NOMO-1 treated with dmso at 0.1 percent for 144 hours (cell line): ENCODE data around the gene HDGFL1.

Experiments
- DNase-seq: peaks from one replicate; lab custom pipeline; 2025; ENCODE audit not compliant: unreplicated experiment; lab: John Stamatoyannopoulos, UW

Gene HDGFL1

DNA sequence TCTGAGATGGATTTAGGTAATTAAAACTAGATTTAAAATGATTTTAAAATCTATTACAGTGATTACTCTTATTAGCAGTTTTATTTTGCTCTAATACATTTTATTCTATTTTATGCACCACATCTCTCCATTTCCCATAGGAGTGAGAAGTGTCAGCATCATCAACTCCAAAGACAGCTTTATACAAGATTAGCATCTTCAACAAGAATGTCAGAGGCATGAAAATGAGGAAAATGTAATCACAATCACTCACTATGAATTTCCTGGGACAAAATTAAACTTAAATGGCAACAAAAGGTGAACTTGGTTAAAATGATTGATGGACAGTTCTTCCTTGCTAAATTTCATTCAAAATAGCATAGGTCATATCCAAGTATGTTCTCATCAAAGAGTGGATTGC, 19.8 kb downstream of the HDGFL1 start:
- DNase-seq: no peak

DNA sequence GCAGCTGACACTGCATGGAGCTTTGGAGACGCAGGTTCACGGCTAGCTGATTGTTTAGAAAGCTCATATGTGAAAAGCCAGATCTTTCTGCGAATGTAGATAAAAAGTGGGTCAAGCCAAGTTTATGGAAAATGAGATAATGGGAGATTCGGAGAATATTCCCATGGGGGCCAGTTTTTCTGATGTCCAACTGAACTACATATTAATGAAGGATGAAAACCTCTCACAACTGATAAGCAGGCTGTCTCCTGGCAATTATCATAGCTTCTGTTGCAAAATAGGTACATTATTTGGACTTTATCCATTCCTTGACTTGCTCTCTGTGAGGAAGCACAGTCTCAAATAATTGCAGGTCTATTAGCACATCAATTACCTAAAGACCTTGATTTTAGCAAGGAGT, 21.1 kb downstream of the HDGFL1 start:
- no peak for DNase-seq

DNA sequence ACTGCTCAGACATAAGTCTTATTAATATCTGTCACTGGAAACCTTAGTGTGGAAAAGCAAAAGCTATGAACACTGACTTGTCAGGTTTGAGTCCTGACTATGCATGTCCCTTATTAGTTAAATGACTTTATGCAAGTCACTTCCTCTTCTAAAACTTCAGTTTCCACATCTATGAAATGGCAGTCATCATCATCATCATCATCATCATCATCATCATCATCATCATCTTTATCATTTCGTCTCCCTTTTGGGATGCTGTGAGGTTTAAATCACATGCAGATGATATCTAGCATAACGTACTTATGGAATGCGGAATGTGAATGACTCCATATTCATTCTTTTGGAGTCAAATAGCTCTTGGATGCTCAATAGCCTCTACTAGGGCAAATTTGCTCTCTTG, 24.5 kb downstream of the HDGFL1 start:
- DNase-seq: no peak

DNA sequence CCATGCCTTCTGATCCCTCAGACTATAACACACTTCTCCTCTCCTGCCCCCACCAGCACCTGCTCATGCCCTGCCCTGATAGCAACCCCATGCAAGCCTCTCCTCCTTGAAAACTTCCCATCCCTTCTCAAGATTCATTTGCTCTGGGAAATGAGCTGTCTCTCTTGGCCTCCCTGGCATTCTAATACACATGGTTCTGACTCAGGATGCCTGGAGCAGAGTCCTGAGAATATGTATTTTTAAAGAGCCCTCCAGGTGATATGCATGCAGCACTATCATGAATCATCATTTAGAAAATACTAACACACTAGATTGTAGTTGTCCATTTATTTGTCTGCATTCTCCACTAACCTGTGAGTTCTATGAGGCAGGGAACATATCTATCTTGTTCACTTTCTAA, 26.6 kb downstream of the HDGFL1 start:
- DNase-seq: no peak

DNA sequence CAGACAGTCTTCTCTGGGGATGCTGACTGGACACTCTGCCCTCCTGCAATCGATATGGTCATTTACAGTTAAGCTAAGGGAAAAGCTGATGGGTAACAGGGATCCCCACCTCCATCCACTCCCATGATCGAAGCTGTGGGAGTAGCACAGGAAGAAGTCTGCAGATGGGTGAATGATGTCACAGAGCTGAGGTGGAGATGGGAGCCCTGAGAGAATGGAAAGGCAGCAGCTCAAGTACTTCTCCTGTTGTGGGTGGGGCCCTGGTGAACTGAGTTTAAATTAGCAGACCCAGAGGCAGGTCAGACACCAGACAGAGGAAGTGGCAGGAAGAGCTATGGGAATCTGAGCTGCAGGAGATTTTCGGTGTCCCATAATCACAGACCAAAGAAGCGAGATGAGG, 29.0 kb downstream of the HDGFL1 start:
- DNase-seq: no peak

DNA sequence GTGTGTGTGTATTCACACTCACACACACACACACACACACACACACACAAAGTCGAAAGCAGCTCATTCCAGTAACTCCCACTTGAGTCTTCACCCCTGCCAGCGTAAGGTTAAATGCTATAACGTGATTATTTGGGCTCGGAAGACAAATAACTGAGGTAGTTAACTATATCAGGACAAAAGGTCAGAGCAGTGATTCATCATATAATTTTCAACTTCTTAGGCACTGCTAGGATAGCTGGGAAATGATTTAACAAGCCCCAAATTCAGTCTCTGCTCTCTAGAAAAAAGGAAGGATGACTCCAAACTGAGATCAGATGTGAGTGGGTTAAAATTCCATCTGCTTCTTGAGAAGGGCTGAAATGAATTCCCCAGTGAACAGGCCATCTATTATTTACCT, 30.7 kb downstream of the HDGFL1 start:
- no peak for DNase-seq

DNA sequence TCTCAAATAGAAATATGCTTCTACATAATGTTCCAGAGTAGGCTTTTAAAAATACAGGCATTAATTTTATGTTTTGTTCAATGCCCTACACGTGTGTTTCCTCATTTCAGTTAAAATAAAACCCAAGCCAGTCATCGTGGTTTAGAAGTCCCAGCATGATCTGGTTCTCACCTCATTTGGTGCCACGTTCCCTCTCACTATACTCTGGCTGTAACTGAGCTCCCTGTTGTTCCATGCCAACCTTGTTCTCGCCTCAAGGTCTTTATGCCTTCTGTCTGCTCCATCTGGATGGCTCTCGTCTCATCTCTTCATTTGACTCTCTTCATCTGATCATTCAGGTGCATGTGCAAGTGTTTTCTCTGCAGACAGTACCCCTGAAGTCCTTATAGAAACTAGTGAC, 32.6 kb downstream of the HDGFL1 start:
- DNase-seq: no peak

DNA sequence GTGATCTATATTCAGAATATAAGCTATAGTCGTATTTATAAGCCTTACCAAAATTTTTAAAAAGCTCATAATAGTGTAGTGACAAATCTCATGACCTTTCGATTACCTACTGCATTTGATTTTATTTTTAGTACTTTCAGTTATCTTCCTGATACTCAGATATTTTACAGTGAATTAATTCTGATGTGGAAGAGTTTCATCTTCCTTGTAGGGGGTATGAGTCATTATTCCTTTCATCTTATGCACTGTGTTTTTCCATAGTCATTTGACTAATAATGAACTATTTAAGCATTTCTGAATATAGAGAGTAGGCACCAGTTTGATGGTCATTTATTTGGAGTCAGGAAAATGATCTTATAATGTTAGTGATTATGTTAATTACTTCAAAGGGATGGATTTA, 36.4 kb downstream of the HDGFL1 start:
- no peak for DNase-seq

DNA sequence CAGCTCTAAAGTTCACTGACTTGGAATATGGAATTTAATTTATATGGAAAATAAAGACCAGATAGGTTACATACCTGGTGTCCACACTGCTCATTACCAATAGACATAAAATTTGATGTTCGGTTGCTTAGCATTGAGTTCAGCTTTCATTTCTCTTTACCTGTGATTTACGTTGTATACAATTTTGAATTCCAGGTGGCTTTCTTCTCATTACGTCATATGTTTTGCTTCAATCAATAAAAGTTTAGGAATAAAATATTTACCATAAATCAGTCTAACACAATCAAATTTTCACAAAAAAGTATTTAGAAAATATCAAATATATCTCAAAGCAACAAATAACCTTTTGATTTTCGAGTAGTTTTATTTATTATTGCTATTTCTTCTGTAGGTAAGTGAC, 40.8 kb downstream of the HDGFL1 start:
- DNase-seq: no peak

DNA sequence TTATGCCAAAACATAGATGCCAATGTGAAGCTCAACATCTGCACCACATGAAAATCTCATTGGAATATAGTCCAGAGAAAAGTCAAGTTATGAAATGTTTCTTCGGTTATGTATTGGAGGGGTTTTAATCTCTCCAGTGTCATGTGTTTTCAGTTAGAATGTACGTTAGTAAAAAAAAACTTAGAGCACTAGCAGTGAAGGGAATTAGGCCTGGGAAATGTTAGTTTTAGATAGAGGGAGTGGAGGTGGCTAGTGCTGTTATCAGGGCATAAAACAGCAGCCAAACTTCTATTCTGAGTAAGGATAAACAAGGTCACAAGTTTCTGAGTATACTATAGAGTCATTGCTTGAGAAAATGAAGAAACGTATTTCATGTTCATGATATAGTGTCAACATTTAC, 42.9 kb downstream of the HDGFL1 start:
- no peak for DNase-seq

DNA sequence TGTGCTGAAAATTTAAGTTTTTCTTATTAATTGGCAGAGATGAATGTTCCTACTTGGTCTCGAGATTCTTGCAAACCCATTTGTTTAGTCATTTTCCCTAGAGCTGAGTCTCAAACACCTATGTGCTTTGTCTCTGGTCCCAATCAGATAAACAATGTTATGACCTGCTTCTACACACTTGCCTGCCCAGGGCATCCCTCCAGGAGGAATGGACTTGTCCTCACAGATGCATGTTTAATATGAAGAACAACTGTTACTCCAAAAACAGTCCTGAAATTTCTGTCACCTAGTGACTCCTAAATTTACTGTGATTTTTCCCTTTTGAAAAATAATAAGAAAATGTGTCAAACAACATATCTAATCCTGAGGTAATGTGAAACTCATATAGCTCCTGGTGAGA, 43.7 kb downstream of the HDGFL1 start:
- DNase-seq: no peak

DNA sequence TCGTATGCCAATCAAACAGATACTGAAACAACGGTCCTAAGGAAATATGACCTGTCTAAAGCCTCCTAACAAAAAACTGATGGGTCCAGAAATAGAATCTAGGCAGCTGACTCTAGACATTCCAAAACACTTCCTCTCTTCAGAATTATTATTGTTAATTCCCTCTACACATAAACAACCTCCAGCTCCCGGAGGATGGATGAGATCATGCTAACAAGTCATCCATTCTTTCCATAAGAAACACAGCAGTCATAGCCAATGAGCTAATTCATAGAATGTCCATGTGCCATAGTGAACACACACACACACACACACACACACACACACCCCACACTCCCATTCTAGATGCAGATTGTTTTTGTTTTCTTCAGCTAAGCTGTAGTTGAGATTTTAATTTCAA, 44.3 kb downstream of the HDGFL1 start:
- DNase-seq: no peak

DNA sequence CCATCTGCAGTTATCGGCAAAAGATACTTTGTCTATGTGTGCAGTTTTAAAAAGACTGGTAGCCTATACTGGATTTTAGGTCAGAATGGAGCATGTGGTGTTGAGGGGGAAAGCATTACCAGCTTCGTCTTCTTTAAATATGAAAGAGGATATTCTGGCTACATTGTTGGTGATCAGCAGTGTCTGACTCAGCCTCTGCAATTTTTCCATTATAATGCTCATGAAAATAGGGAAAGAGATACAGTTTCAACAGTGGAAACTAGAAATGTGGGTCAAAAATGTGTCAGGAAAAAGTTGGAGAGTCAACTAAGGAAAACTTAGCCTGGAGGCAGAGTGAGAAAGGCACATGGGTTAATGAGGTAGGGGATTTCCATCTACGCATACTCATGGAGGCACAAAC, 45.2 kb downstream of the HDGFL1 start:
- no peak for DNase-seq

DNA sequence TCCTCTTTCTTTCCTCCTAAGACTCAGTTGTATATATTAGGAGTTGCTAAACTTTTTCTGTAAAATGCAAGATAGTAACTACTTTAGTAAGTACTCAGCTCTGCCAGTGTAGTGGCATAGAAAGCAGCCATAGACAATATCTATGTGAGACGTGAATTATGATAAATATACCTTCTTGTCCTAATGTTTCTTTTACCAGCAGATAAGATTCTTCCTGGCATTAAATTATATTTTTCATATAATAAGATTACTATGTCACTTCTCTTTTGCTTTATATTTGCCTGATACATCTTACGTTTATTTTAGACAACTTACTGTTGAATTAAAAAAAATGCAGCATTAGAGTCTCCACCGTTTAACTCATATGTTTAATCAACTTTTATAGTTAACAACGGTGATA, 51.7 kb downstream of the HDGFL1 start:
- DNase-seq: no peak
